GM19467 (cell line): Measurements from ENCODE around the gene CMSS1.

ENCODE experiments used
- ATAC-seq: cut with Tn5 transposase; IDR thresholded peaks from one replicate; pipeline ENCODE4 v1.9.1; 2021; ENCODE audit warnings: mild to moderate bottlenecking, moderate library complexity; ENCODE audit not compliant: unreplicated experiment

CMSS1 gene

GRCh38 chr3:99851955-99852354 lies 34.3 kb downstream of the CMSS1 start:
- no peak for ATAC-seq

- no peak for ATAC-seq
Observed at GRCh38 chr3:99852851-99853250, 35.2 kb downstream of the CMSS1 start.

- no peak for ATAC-seq
Observed at GRCh38 chr3:99854756-99855298, 37.2 kb downstream of the CMSS1 start.

GRCh38 chr3:99855900-99856299 lies 38.2 kb downstream of the CMSS1 start:
- ATAC-seq = no peak

GRCh38 chr3:99856437-99857220 lies 39.0 kb downstream of the CMSS1 start:
- ATAC-seq = no peak

GRCh38 chr3:99857278-99857677 lies 39.6 kb downstream of the CMSS1 start:
- ATAC-seq = no peak

GRCh38 chr3:99858469-99858868 lies 40.8 kb downstream of the CMSS1 start:
- ATAC-seq = no peak

GRCh38 chr3:99859825-99860224 lies 42.2 kb downstream of the CMSS1 start:
- ATAC-seq = no peak

- no peak for ATAC-seq
Observed at GRCh38 chr3:99861216-99861615, 43.6 kb downstream of the CMSS1 start.

GRCh38 chr3:99862208-99862607 lies 44.5 kb downstream of the CMSS1 start:
- ATAC-seq = no peak

GRCh38 chr3:99863002-99863401 lies 45.3 kb downstream of the CMSS1 start:
- no peak for ATAC-seq

- no peak for ATAC-seq
Observed at GRCh38 chr3:99863588-99863987, 45.9 kb downstream of the CMSS1 start.

GRCh38 chr3:99864289-99864688 lies 46.6 kb downstream of the CMSS1 start:
- ATAC-seq = no peak

- ATAC-seq = no peak
Observed at GRCh38 chr3:99865321-99865720, 47.7 kb downstream of the CMSS1 start.

- no peak for ATAC-seq
Observed at GRCh38 chr3:99866261-99866761, 48.6 kb downstream of the CMSS1 start.

GRCh38 chr3:99867594-99868310 lies 50.1 kb downstream of the CMSS1 start:
- no peak for ATAC-seq

GRCh38 chr3:99868311-99868646 lies 50.6 kb downstream of the CMSS1 start:
- no peak for ATAC-seq

GRCh38 chr3:99869621-99870020 lies 52.0 kb downstream of the CMSS1 start:
- ATAC-seq = no peak

- no peak for ATAC-seq
Observed at GRCh38 chr3:99870712-99871111, 53.0 kb downstream of the CMSS1 start.

GRCh38 chr3:99871231-99872045 lies 53.8 kb downstream of the CMSS1 start:
- ATAC-seq = no peak

- ATAC-seq = peak; percentile 42
Observed at GRCh38 chr3:99872923-99873254, 55.2 kb downstream of the CMSS1 start.
